K562 (cell line): ENCODE measurements around the gene CBR4. TPM values are rescaled to one million over a fixed set of nuclear protein-coding genes. Genes with fewer than 3 reads are reported as not detected.

Experiments used
- ATAC-seq: fragments of 200-7000 bp; cut with Tn5 transposase; 3 replicates; pipeline ENCODE4 v1.9.1; 2020; ENCODE audit warnings: moderate library complexity
- BruUV-seq: library from RNA; stranded (reverse); fragments of 400-500 nt; replicated peaks from 2 replicates; lab custom pipeline; 2021; lab: Mats Ljungman, UMichigan
- CTCF ChIA-PET: fragments of 300-600 bp; formaldehyde crosslinking; extraction: SDS; loops from one replicate; lab custom pipeline; 2021; ENCODE audit warnings: low intra/inter-chr PET ratio; lab: Yijun Ruan, JAX
- POLR2A ChIA-PET: fragments of 300-600, 350-650 bp; sonication (Branson Sonifier 250); formaldehyde crosslinking; extraction: SDS; loops from one replicate; lab custom pipeline; 2021; ENCODE audit warnings: antibody characterized with exemption, inconsistent platforms; lab: Yijun Ruan, JAX
- DNase-seq, 4 experiments: peaks; one replicate each; pipeline versions ENCODE4 v3.0.0 to v3.0.0-alpha.2; 2011 to 2018; ENCODE audit warnings: low spot score in 3 of 4, mixed read lengths in 3 of 4; ENCODE audit errors: extremely low read depth in 1 of 4
- FAIRE-seq: peaks from 2 replicates; lab custom pipeline; 2011; peaks lifted over from hg19 to GRCh38; lab: Jason Lieb, UNC
- H2AFZ ChIP-seq: 2 replicates; pipeline ENCODE4 v1.6.0; 2011; ENCODE audit warnings: low read depth, low read length, control low read depth, inconsistent platforms
- H3K27ac ChIP-seq: fragments of 200-600 bp; 3 replicates; pipeline ENCODE4 v1.8.0; 2011; ENCODE audit warnings: low read depth, mild to moderate bottlenecking, control low read depth, inconsistent platforms, low read length, moderate library complexity, mixed read lengths; ENCODE audit errors: extremely low read depth
- H3K27me3 ChIP-seq, 2 experiments: fragments of 300-600 bp in 1 of 2; 2 replicates in 1 of 2; 3 replicates in 1 of 2; pipeline versions ENCODE4 v1.6.0 to v1.8.0; 2011; ENCODE audit warnings: inconsistent platforms in 2 of 2, low read length in 2 of 2, mild to moderate bottlenecking in 1 of 2, mixed read lengths in 1 of 2, moderate library complexity in 1 of 2; ENCODE audit not compliant: control insufficient read depth in 2 of 2, insufficient read depth in 2 of 2
- H3K36me3 ChIP-seq: fragments of 300-600 bp; 3 replicates; pipeline ENCODE4 v1.8.0; 2011; ENCODE audit warnings: mild to moderate bottlenecking, low read length, inconsistent platforms; ENCODE audit not compliant: control insufficient read depth, insufficient read depth
- H3K4me1 ChIP-seq, 2 experiments: fragments of 200-600 bp in 1 of 2; replicated peaks in 1 of 2; 2 replicates in 1 of 2; 3 replicates in 1 of 2; pipeline versions ENCODE4 v1.5.1 to v1.8.0; 2011; ENCODE audit warnings: inconsistent platforms in 2 of 2, low read length in 2 of 2, mild to moderate bottlenecking in 1 of 2, mixed read lengths in 1 of 2, moderate library complexity in 1 of 2; ENCODE audit not compliant: control insufficient read depth in 2 of 2, insufficient read depth in 2 of 2
- H3K4me2 ChIP-seq: 2 replicates; pipeline ENCODE4 v1.6.1; 2011; ENCODE audit warnings: low read length, control low read depth, inconsistent platforms, mixed read lengths; ENCODE audit not compliant: insufficient read depth
- H3K4me3 ChIP-seq: fragments of 200-600 bp; sonication (generic), shearing (Covaris generic); 2 replicates; pipeline ENCODE4 v1.5.1; 2016; ENCODE audit warnings: control low read depth, inconsistent platforms
- H3K79me2 ChIP-seq: fragments of 200-600 bp; 3 replicates; pipeline ENCODE4 v1.8.0; 2011; ENCODE audit warnings: low read length, inconsistent platforms; ENCODE audit not compliant: control insufficient read depth, insufficient read depth
- H3K9ac ChIP-seq, 2 experiments: 2 replicates each; pipeline versions ENCODE4 v1.6.0 to v1.6.1; 2011; ENCODE audit warnings: low read depth in 2 of 2, low read length in 2 of 2, control low read depth in 1 of 2, inconsistent platforms in 1 of 2, mild to moderate bottlenecking in 1 of 2, mixed read lengths in 1 of 2; ENCODE audit not compliant: insufficient read depth in 1 of 2
- H3K9me1 ChIP-seq: one replicate; pipeline ENCODE4 v1.6.0; 2011; ENCODE audit warnings: inconsistent platforms, mild to moderate bottlenecking, low read length, moderate library complexity; ENCODE audit not compliant: control insufficient read depth, insufficient read depth
- H3K9me3 ChIP-seq: replicated peaks from 2 replicates; pipeline ENCODE4 v1.5.1; 2011; ENCODE audit warnings: low read depth, low read length, inconsistent platforms; ENCODE audit not compliant: control insufficient read depth, insufficient read depth
- H4K20me1 ChIP-seq: replicated peaks from 2 replicates; pipeline ENCODE4 v1.6.1; 2011; ENCODE audit warnings: low read length, inconsistent platforms, mixed read lengths; ENCODE audit not compliant: control insufficient read depth, insufficient read depth
- CBX5 ChIP-seq: IDR thresholded peaks from 2 replicates; pipeline ENCODE4 v1.6.1; 2014; ENCODE audit warnings: low read depth, borderline replicate concordance
- COPS2 ChIP-seq: fragments of 450-650 bp; conservative IDR thresholded peaks from 2 replicates; pipeline ENCODE4 v1.6.1; 2016; ENCODE audit warnings: mild to moderate bottlenecking, moderate library complexity
- CREB1 ChIP-seq, 2 experiments: sonication (generic) in 1 of 2; formaldehyde crosslinking in 1 of 2; IDR thresholded peaks; 2 replicates each; pipeline versions ENCODE4 v1.6.1 to v1.8.0; 2012 to 2022; ENCODE audit warnings: inconsistent platforms in 1 of 2, mild to moderate bottlenecking in 1 of 2, missing genetic modification reagents in 1 of 2, moderate library complexity in 1 of 2
- FOXK2 ChIP-seq, 2 experiments: fragments of 450-650 bp; IDR thresholded peaks in 1 of 2; conservative IDR thresholded peaks in 1 of 2; 2 replicates each; pipeline ENCODE4 v1.6.1; 2016; ENCODE audit warnings: low read depth in 2 of 2, mild to moderate bottlenecking in 1 of 2
- GTF3C2 ChIP-seq: IDR thresholded peaks from 3 replicates; pipeline ENCODE4 v1.6.1; 2011; ENCODE audit warnings: borderline replicate concordance, mild to moderate bottlenecking, moderate library complexity; ENCODE audit not compliant: insufficient read length; ENCODE audit errors: extremely low read depth
- MBD2 ChIP-seq: sonication (generic); IDR thresholded peaks from 2 replicates; pipeline ENCODE4 v1.6.1; 2016; ENCODE audit warnings: low read depth, borderline replicate concordance
- MCM7 ChIP-seq, 2 experiments: fragments of 450-650 bp; IDR thresholded peaks; 2 replicates each; pipeline ENCODE4 v1.6.1; 2016 to 2018
- MYBL2 ChIP-seq, 2 experiments: fragments of 450-650 bp in 1 of 2; sonication (generic) in 1 of 2; formaldehyde crosslinking in 1 of 2; IDR thresholded peaks; 2 replicates each; pipeline versions ENCODE4 v1.6.1 to v1.8.1; 2017 to 2022; ENCODE audit warnings: borderline replicate concordance in 1 of 2, inconsistent platforms in 1 of 2, low read depth in 1 of 2, mild to moderate bottlenecking in 1 of 2, missing genetic modification reagents in 1 of 2, moderate library complexity in 1 of 2
- POU5F1 ChIP-seq: fragments of 150-350 bp; IDR thresholded peaks from 2 replicates; pipeline ENCODE4 v1.6.1; 2014; ENCODE audit warnings: borderline replicate concordance, low read length, low read depth, mild to moderate bottlenecking; ENCODE audit not compliant: partially characterized antibody
- RBFOX2 ChIP-seq: fragments of 200-400 bp; formaldehyde crosslinking; IDR thresholded peaks from 2 replicates; pipeline ENCODE4 v1.6.1; 2017; ENCODE audit warnings: low read depth, mild to moderate bottlenecking, low read length, moderate library complexity
- SLC30A9 ChIP-seq: fragments of 250-450 bp; sonication (Bioruptor Pico); IDR thresholded peaks from 2 replicates; pipeline ENCODE4 v1.8.0; 2022; ENCODE audit warnings: mild to moderate bottlenecking, moderate library complexity
- SOX6 ChIP-seq: fragments of 450-650 bp; IDR thresholded peaks from 2 replicates; pipeline ENCODE4 v1.6.1; 2014; ENCODE audit warnings: mild to moderate bottlenecking
- TAF15 ChIP-seq: fragments of 200-400 bp; formaldehyde crosslinking; IDR thresholded peaks from 2 replicates; pipeline ENCODE4 v1.6.1; 2017; ENCODE audit warnings: mild to moderate bottlenecking, low read depth, low read length, moderate library complexity
- ZNF445 ChIP-seq: fragments of 250-450 bp; sonication (Bioruptor Pico); IDR thresholded peaks from 2 replicates; pipeline ENCODE4 v1.4.0; 2020; ENCODE audit warnings: low read depth, mild to moderate bottlenecking, moderate library complexity
- ZNF699 ChIP-seq: fragments of 250-450 bp; sonication (Bioruptor Pico); IDR thresholded peaks from 2 replicates; pipeline ENCODE4 v1.8.0; 2021; ENCODE audit warnings: mild to moderate bottlenecking, moderate library complexity; ENCODE audit not compliant: insufficient replicate concordance
- WGBS: fragments of 100-300 bp; shearing (Covaris generic); methylation state at CpG from one replicate; pipeline ENCODE4 v1.1.6; 2016; ENCODE audit warnings: low coverage, mixed read lengths; ENCODE audit not compliant: insufficient coverage; ENCODE audit errors: missing lambda C conversion rate; 5-methylcytosine and 5-hydroxymethylcytosine counted together
- in situ Hi-C: fragments of 300-500 bp; cut with MboI; formaldehyde crosslinking; loops from 4 replicates; pipeline ENCODE4 v1.15.0; 2018; ENCODE audit warnings: inconsistent platforms, mixed read lengths
- intact Hi-C: fragments of 100-400 bp; cut with micrococcal nuclease; formaldehyde crosslinking; loops from 2 replicates; pipeline ENCODE4 v1.14.2; 2022
- polyA plus RNA-seq, 8 experiments: library from polyadenylated mRNA; depleted of rRNA in 4 of 8; stranded (reverse) in 5 of 8; unstranded in 3 of 8; fragments of >200 nt; fragmentation: Nextera tagmentation in 2 of 8; fragmentation: Illumina TruSeq in 1 of 8; extraction: Ambion mirVana in 2 of 8; extraction: Trizol in 1 of 8; gene quantifications; 2 replicates each; pipeline versions ENCODE4 v1.2.1 to v1.2.3, GENCODE V29; 2011 to 2014; ENCODE audit warnings: inconsistent platforms in 1 of 8, missing spikeins in 1 of 8
- total RNA-seq, 7 experiments: library from RNA; depleted of rRNA in 6 of 7; stranded (reverse); fragments of >200 nt in 6 of 7; fragmentation: Illumina TruSeq in 2 of 7; extraction: Trizol in 2 of 7; gene quantifications; 2 replicates each; pipeline versions ENCODE4 v1.2.1 to v1.2.3, GENCODE V29; 2011 to 2021; ENCODE audit warnings: low replicate concordance in 1 of 7

The CBR4 gene
- total and polyA plus RNA-seq, 9 of the 15 experiments (the other 6 are each of a cell fraction or from before 2014, with no cell fraction given), result 12.1 to 26.4 (median 18.6) TPM

DNA sequence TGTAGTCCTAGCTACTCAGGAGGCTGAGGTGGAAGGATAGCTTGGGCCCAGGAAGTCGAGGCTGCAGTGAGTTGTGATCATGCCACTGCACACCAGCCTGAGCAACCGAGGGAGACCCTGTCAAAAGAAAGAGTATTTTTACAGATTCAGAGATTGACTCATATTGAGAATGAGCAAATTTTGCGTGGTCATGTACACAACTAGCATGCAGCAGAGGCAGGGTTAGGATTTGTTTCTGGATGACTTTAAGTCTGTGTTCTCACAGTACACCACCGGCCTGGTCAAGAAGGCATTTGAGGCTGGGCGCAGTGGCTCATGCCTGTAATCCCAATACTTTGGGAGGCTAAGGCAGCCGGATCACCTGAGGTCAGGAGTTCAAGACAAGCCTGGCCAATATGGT, 44.8 kb upstream of the CBR4 start:
- intact Hi-C loops (no loop called here), in situ Hi-C loops (no loop called here)
- Histone ChIP-seq H3K4me2 (no peak overlapping the region), H3K9me1 (no peaks in the 10 kb centered on the region), H3K4me3 (no peak overlapping the region), H3K79me2 (no peaks in the 10 kb centered on the region), H3K36me3 (no peaks in the 10 kb centered on the region), H3K27ac (no peak overlapping the region), H3K27me3 (peaks cover 23 to 25% of the 10 kb centered on the region in 2 experiments; a peak in 3 of 5 replicates), H4K20me1 (no peaks in the 10 kb centered on the region), H3K9ac (no peak overlapping the region), H3K9me3 (no peaks in the 10 kb centered on the region), H2AFZ (no peak overlapping the region), H3K4me1 (no peaks in the 10 kb centered on the region)
- BruUV-seq, result no TSS peak
- DNase-seq (no peak), ATAC-seq (no peak), FAIRE-seq (no peak)
- WGBS, result 5% methylated on average over 4 of the region's 6 CpGs
- POLR2A ChIA-PET, result no interaction called here
- TF ChIP-seq MCM7 (IDR thresholded peaks at IDR 0.05), result no peak
- no peak for TF ChIP-seq ZNF699 (CRISPR knock-in tag)
- TF ChIP-seq GTF3C2, result no peak
- no peak for TF ChIP-seq POU5F1
- no peak for TF ChIP-seq SLC30A9 (CRISPR knock-in tag)
- TF ChIP-seq SOX6, result no peak
- no peak for TF ChIP-seq MBD2
- TF ChIP-seq RBFOX2, result no peak
- TF ChIP-seq CBX5, result no peak
- TF ChIP-seq CREB1 (IDR thresholded peaks at IDR 0.05), result no peak
- TF ChIP-seq CREB1 (CRISPR knock-in tag; IDR thresholded peaks at IDR 0.05), result no peak
- TF ChIP-seq TAF15, result no peak
- TF ChIP-seq COPS2, result no peak
- no peak for TF ChIP-seq MYBL2 (IDR thresholded peaks at IDR 0.05; ENCODE audit: low read depth)
- TF ChIP-seq MYBL2 (CRISPR knock-in tag; IDR thresholded peaks at IDR 0.05; ENCODE audit: borderline replicate concordance), result no peak
- no peak for TF ChIP-seq ZNF445
- no peak for TF ChIP-seq FOXK2 (conservative IDR thresholded peaks at IDR 0.05 in 1 of 2, IDR thresholded peaks at IDR 0.05 in 1 of 2; ENCODE audit: low read depth in 2 of 2)
- CTCF ChIA-PET, result interaction anchor here (0.7 kb wide), 1 partner anchor 29 kb away, joined by 3 read pairs; no protein-coding TSS in a partner anchor
